ENCODE results near the gene P2RX6.
A peak's percentile ranks its signal among the peaks of the same experiment; 100 is the strongest.

The P2RX6 gene

GRCh38 chr22:21012446-21013407, 2.2 kb upstream of the P2RX6 start:
- no peak for DNase-seq (ENCODE audit: low read depth)

- DNase-seq (ENCODE audit: low read depth), result no peak
Observed at GRCh38 chr22:21013657-21014201, 1.2 kb upstream of the P2RX6 start.

- peak; percentile 92 for DNase-seq (ENCODE audit: low read depth)
Observed at GRCh38 chr22:21014202-21014725, 701 bp upstream of the P2RX6 start.

- DNase-seq (ENCODE audit: low read depth), result no peak
Observed at GRCh38 chr22:21015466-21016006, 571 bp downstream of the P2RX6 start.

- no peak for DNase-seq (ENCODE audit: low read depth)
Observed at GRCh38 chr22:21016644-21017420, 1.9 kb downstream of the P2RX6 start.

- no peak for DNase-seq (ENCODE audit: low read depth)
Observed at GRCh38 chr22:21018314-21018713, 3.3 kb downstream of the P2RX6 start.

- DNase-seq (ENCODE audit: low read depth), result no peak
Observed at GRCh38 chr22:21020802-21021429, 6.0 kb downstream of the P2RX6 start.

GRCh38 chr22:21022507-21022906, 7.5 kb downstream of the P2RX6 start:
- no peak for DNase-seq (ENCODE audit: low read depth)

GRCh38 chr22:21022955-21023614, 8.1 kb downstream of the P2RX6 start:
- no peak for DNase-seq (ENCODE audit: low read depth)

- DNase-seq (ENCODE audit: low read depth), result no peak
Observed at GRCh38 chr22:21025266-21025665, 10.3 kb downstream of the P2RX6 start.

- DNase-seq (ENCODE audit: low read depth), result no peak
Observed at GRCh38 chr22:21025763-21026755, 11.1 kb downstream of the P2RX6 start.

GRCh38 chr22:21026783-21027692, 12.1 kb downstream of the P2RX6 start:
- peak; percentile 50 for DNase-seq (ENCODE audit: low read depth)

- no peak for DNase-seq (ENCODE audit: low read depth)
Observed at GRCh38 chr22:21028277-21029251, 13.6 kb downstream of the P2RX6 start.

GRCh38 chr22:21029486-21030025, 14.6 kb downstream of the P2RX6 start:
- no peak for DNase-seq (ENCODE audit: low read depth)

GRCh38 chr22:21030032-21030431, 15.1 kb downstream of the P2RX6 start:
- no peak for DNase-seq (ENCODE audit: low read depth)

- no peak for DNase-seq (ENCODE audit: low read depth)
Observed at GRCh38 chr22:21030621-21031544, 15.9 kb downstream of the P2RX6 start.
